HS-27A (cell line): ENCODE data around the gene HSF4.
A peak's percentile ranks its signal among the peaks of the same experiment; 100 is the strongest.
"Not testable (repeated sequence)": the region's sequence is repeated elsewhere in the genome, so short reads cannot be mapped to it uniquely, and the experiment has no call there.

Source experiments
- DNase-seq: peaks from one replicate; pipeline ENCODE4 v3.0.0-alpha.2; 2012; ENCODE audit warnings: low read depth, missing footprints

The HSF4 gene

DNA sequence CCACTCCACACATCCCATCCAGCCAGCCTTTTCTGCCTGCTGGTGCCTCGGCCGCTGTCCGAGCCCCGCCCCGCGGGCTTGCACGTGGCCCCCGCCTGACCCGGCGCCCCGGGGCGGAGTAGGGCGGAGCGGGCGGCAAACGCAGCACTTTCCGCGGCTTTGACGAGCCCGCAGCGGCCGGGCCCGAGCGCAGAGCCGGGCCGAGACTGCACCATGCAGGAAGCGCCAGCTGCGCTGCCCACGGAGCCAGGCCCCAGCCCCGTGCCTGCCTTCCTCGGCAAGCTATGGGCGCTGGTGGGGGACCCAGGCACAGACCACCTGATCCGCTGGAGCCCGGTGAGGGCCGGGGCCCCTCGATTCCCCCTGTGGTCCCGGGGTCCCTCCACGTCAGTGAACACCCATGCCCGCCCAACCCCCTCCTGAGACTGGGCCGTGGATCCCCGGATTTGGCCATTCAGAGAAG, at the start of gene HSF4:
Gene HSF4 (plus strand): TSS at position 147 of the 463 bp plus-strand sequence. CDS start 67 bp downstream, at position 214.
- no peak for DNase-seq

GRCh38 chr16:67114793-67115192, 49.8 kb upstream of the HSF4 start:
- no peak for DNase-seq

DNA sequence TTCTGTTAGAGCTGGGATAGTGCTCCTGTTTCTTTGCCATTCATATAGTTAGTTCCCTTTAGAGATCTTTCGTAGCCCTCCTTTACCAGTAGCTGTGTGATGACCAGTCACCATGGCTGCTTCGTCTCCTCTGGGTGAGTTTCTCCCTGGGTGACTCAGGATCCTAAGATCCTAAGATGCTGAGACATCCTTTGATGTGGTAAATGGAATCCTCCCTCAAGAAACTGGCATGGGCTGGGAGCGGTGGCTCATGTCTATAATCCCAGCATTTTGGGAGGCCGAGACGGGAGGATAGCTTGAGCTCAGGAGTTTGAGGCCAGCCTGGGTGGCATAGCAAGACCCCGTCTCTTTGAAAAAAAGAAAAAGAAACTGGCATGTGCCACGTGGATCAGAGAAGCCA, 48.9 kb upstream of the HSF4 start:
- DNase-seq: peak; percentile 76

- DNase-seq: no peak
Measured at GRCh38 chr16:67116388-67117311, 47.9 kb upstream of the HSF4 start.

DNA sequence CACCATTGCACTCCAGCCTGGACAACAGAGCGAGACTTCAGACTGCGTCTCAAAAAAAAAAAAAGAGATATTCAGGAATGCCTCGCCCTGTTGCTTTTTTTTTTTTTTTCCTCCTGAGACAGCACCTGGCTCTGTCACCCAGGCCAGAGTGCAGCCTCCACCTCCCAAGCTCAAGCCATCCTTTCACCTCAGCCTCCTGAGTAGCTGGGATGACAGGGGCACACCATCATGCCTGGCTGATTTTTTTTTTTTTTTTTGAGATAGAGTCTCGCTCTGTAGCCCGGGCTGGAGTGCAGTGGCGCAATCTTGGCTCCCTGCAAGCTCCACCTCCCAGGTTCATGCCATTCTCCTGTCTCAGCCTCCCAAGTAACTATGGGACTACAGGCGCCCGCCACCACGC, 46.8 kb upstream of the HSF4 start:
- no peak for DNase-seq

GRCh38 chr16:67120025-67120424, 44.5 kb upstream of the HSF4 start:
- no peak for DNase-seq

DNA sequence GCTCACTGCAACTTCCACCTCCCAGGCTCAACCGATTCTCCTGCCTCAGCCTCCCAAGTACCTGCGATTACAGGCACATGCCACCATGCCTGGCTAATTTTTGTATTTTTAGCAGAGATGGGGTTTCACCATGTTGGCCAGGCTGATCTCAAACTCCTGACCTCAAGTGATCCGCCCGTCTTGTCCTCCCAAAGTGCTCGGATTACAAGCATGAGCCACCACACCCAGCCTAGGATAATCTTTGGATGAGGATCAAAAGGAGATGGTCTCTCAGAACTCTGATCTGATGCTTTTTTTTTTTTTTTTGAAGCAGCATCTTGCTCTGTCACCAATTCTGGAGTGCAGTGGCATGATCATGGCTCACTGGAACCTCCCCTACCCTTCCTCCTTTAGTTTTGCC, 41.7 kb upstream of the HSF4 start:
- DNase-seq: not testable (repeated sequence)

DNA sequence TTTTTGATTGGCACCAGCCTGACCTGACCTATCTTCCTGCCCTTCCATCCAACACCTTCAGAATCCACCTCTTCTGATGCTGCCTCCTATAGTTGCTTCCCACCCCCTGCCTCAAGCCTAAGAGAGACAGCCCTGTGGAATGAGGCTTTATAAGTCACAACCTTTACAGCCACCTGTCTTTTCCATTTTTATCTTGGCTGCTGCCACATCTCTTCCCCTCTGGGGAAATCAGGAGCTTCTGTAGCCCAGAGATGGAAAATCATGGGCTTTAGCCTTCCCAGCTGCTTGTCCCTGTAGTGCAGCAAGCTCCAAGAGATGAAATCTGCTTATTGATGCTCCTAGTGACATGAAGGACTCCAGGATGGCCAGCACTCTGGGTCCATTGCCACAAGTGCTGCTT, 36.1 kb upstream of the HSF4 start:
- DNase-seq: no peak

- no peak for DNase-seq
Measured at GRCh38 chr16:67128887-67129286, 35.7 kb upstream of the HSF4 start.

DNA sequence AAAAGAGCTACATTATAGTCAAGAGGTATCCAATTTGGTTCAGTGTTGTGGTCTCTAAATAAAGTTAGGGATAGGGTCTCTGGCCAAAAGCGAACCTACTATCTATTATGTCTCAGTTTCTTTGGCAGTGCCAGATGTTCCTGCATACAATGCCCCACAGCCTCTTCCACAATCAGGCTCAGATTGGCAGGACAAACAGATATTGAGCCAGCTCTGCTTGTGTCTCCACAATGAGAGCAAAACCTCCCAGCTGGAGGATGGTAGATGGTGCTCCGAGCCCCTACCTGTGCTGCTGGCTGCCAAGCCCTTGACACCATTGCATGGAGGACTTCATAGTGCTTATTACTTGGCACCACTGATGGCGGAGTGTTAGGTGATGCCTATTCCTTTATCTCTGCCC, 35.1 kb upstream of the HSF4 start:
- no peak for DNase-seq

GRCh38 chr16:67137605-67138004, 26.9 kb upstream of the HSF4 start:
- DNase-seq: no peak

DNA sequence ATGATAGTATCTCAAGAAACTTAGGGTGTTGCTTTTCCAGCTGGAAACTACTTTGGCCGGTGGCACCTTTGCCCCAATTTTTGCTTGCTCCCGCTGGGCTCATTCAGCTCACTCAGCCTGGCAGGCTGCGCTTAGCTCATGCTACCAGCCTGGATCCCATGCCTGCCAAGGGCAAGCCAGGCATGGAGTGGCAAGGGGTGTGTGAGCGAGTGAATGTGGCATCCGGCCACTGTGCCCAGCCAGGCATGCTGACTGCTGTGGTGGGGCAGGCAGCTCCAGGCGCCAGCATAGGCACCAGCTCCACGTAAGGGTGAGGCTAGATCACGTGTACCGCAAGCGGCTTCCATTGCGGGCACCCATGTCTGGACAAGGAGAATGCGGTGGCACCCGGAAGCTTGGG, 23.2 kb upstream of the HSF4 start:
- no peak for DNase-seq

- no peak for DNase-seq
Measured at GRCh38 chr16:67142342-67142741, 22.2 kb upstream of the HSF4 start.

DNA sequence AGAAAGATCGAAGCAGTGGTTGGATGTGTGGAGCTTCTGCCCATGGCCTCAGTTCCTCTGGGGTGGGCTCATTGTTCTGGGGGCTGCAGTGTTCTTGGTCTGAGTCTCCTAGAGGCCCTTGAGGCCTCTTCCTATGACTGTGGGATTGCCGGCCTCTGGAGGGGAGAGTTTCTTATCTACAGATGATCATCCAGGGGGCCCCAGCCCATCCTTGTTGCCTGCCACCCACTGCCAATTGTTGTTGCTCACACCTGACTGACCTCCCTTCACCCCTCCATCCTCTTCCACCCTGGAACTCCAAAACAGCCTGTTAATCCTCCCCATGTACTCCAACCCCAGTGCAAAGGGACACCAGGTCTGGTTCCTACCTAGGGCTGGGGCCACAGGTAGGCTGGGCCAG, 19.6 kb upstream of the HSF4 start:
- DNase-seq: no peak

GRCh38 chr16:67145746-67146145, 18.8 kb upstream of the HSF4 start:
- DNase-seq: no peak

GRCh38 chr16:67146523-67147357, 17.8 kb upstream of the HSF4 start:
- DNase-seq: no peak

DNA sequence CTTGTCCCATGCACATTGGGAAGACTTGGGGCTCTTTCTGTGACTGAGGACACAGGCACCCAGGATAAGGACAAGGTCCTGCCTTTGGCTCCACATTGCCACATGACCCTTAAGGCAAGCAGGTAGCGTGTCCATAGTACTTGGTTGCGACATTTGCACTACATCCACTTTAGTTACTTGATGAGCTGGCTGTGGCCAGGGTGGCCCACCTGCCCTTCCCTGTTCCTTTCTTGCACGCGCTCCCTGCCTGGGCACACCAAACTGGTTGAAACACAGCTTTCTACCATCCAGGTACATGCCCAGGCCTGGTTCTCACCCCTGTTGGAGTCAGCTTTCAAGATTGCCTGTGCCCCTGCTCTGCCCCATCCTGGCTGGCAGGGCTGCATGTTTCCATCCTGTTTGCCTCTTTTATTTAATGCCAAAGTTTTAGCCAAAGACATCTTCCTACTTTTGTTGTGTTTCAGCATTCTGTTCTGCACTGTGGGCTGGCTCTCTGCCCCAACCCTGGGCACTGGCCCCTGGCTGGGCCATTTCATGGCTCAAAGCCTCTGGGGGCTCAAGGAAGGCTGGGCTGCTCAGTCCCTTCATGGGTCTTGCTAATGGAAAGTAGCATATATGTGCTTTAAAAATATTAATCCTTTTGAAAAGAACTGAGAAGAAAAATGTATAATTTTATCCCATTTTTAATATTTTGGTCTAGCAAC, 17.0 kb upstream of the HSF4 start:
- DNase-seq: no peak

DNA sequence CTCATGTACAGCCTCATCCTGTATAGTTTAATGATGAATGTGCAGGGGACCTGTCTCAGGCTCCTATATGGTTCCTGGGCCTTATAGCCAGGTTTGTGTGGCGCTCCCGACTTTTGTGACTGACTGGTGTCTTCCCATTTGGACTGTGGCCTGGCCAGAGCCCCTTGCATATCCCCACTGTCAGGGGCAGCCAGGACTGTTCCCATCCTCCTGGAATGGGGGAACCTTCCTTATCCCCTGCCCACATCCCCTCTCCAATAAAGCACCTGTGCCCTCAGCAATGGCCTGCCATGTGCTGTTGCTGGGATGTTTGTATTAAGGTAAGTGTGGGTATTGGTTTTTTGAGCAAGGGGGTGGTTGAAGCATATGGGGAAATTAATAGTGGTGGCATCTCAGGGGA, 16.3 kb upstream of the HSF4 start:
- DNase-seq: no peak

- no peak for DNase-seq
Measured at GRCh38 chr16:67148656-67149275, 15.8 kb upstream of the HSF4 start.

DNA sequence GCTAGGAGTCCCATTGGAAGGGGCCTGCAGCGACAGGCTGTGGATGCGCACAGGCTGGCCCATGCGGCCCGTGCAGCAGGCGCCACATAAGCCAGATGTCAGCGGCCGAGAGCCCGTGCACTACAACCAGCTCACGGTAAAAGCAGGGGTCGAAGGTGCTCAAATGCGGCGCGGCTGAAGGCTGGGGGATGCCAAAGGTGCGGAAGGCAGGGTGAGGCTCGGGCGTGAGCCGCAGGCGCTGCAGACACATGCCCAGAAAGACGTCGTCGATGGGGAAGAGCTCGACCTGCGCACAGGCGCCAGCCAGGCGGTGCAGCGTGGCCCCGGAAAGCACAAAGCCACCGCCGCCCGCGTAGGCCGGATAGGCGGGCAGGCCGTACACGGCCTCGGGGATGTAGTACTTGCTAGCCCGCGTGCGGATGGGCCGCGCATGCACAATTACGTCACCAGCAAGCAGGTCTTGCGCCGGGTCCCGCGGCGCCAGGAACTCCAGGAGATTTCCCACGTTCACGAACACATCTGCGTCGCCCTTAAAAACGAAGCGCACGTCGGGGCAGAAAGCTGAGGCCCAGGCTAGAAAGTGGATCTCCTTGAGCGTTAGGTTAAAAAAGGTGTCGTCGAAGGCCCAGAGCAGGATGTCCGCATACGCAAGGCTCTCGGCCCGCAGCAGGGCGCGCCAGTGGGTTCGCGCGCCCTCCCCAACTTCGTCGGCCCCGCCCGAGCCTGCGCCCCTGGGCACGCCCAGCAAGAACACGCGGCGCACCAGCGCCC, 15.1 kb upstream of the HSF4 start:
- no peak for DNase-seq
